GM18951 (cell line): Measurements from ENCODE around the gene CTSF.
"Not testable (repeated sequence)": the region's sequence is repeated elsewhere in the genome, so short reads cannot be mapped to it uniquely, and the experiment has no call there.

ENCODE experiments used
- POLR2A ChIP-seq: IDR thresholded peaks from 4 replicates; pipeline ENCODE4 v1.6.1; 2011; ENCODE audit warnings: mild to moderate bottlenecking; ENCODE audit not compliant: insufficient read length, insufficient read depth; ENCODE audit errors: extremely low read depth
- in situ Hi-C: fragments of 300-500 bp; cut with MboI; formaldehyde crosslinking; loops from one replicate; pipeline ENCODE4 v1.12.0; 2022; ENCODE audit warnings: low sequenced_read_pairs, mixed read lengths, inconsistent platforms; ENCODE audit not compliant: unreplicated experiment

The CTSF gene

GRCh38 chr11:66600219-66600618 is 31.8 kb upstream of the CTSF start:
- in situ Hi-C loops: no loop called here

GRCh38 chr11:66598993-66599392 is 30.6 kb upstream of the CTSF start:
- no peak for TF ChIP-seq POLR2A
- in situ Hi-C loops: no loop called here

More at GRCh38 chr11:66600219-66600618, 31.8 kb upstream of the CTSF start:
- TF ChIP-seq POLR2A: no peak

- no peak for TF ChIP-seq POLR2A
- in situ Hi-C loops: no loop called here
Observed at GRCh38 chr11:66595245-66595904, 27.0 kb upstream of the CTSF start.

GRCh38 chr11:66593650-66594049 is 25.2 kb upstream of the CTSF start:
- in situ Hi-C loops: no loop called here
- no peak for TF ChIP-seq POLR2A

GRCh38 chr11:66593303-66593635 is 24.9 kb upstream of the CTSF start:
- TF ChIP-seq POLR2A: no peak
- in situ Hi-C loops: no loop called here

- in situ Hi-C loops: no loop called here
Observed at GRCh38 chr11:66592457-66593302, 24.3 kb upstream of the CTSF start, which contains the start of the genes CCDC87 and CCS. Gene CCDC87 (minus strand): TSS chr11:66593063. CDS start chr11:66593015, 48 bp downstream. Gene CCS (plus strand): TSS chr11:66593185. CDS start chr11:66593262, 77 bp downstream.

GRCh38 chr11:66591175-66591574 is 22.8 kb upstream of the CTSF start:
- TF ChIP-seq POLR2A: no peak
- in situ Hi-C loops: no loop called here

More at GRCh38 chr11:66592457-66593302, 24.3 kb upstream of the CTSF start, which contains the start of the genes CCDC87 and CCS:
- peak; percentile 98 for TF ChIP-seq POLR2A

- TF ChIP-seq POLR2A: no peak
- in situ Hi-C loops: no loop called here
Observed at GRCh38 chr11:66589996-66590675, 21.7 kb upstream of the CTSF start.

GRCh38 chr11:66589315-66589714 is 20.9 kb upstream of the CTSF start:
- in situ Hi-C loops: not testable (repeated sequence)

GRCh38 chr11:66586136-66586535 is 17.7 kb upstream of the CTSF start:
- in situ Hi-C loops: no loop called here
- no peak for TF ChIP-seq POLR2A

GRCh38 chr11:66585447-66585846 is 17.0 kb upstream of the CTSF start:
- in situ Hi-C loops: not testable (repeated sequence)

- in situ Hi-C loops: not testable (repeated sequence)
Observed at GRCh38 chr11:66582565-66583147, 14.2 kb upstream of the CTSF start.

GRCh38 chr11:66581261-66581660 is 12.9 kb upstream of the CTSF start:
- in situ Hi-C loops: no loop called here
- TF ChIP-seq POLR2A: no peak
